G401 (cell line): Measurements from ENCODE around the gene SLC22A13. TPM values are rescaled to one million over a fixed set of nuclear protein-coding genes. Genes with fewer than 3 reads are reported as not detected.
"Not testable (repeated sequence)": the region's sequence is repeated elsewhere in the genome, so short reads cannot be mapped to it uniquely, and the experiment has no call there.

Experiments
- DNase-seq: peaks from one replicate; pipeline ENCODE4 v3.0.0-alpha.2; 2015; ENCODE audit warnings: low spot score
- in situ Hi-C: cut with HindIII; loops from 2 replicates; pipeline ENCODE4 v1.10.0; 2016; ENCODE audit warnings: low sequenced_read_pairs, mixed read lengths
- total RNA-seq: library from RNA; depleted of rRNA; stranded (reverse); fragments of >200 nt; shearing (Covaris generic); gene quantifications from 2 replicates; pipeline ENCODE4 v1.2.3, GENCODE V29; 2014; rRNA removed

Gene SLC22A13
- total RNA-seq, 1 experiment from 2014 or later = not detected

DNA sequence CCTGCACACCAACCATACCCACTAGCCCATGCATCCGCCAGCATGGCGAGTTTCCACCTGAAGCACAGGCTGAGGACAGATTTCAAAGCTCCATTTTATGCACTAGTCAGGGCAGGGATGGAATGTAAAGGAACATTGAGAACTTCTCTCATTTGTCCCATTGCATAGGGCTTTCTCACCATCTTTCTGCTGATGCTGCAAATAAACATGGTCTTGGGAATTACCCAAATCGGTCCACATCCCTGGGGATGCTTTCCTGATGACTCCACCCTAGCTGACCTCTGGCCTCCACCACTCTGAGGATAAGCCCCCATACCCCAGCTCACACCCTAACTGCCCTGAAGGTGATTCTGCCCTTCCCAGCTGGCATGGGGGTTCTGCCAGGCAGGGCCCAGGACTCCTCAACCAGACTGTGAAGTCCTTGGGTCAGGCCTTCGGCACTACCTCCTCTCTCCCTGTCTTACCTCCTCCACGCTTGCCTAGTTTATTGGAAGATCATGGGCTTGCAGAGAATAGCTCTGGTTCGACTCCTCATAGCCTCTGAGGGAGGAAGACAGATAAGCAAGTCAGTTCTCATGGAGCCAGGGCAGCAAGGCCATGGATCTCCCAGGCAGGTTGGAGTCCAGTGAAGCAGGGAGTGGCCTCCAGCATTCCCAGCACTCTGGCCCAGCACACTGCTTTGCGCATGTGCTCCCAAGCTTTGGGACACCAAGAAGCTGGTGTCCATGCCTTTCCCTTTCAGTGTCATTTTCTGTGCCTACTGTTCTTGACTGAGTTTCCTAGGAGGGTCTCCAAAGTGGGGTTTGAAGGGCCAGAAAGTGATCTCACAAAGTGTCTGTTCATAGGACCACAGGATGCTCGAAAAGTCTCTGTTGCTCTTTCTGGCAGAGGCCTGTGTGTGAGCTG lies 53.4 kb downstream of the SLC22A13 start:
- DNase-seq = no peak
- in situ Hi-C loops = no loop called here

DNA sequence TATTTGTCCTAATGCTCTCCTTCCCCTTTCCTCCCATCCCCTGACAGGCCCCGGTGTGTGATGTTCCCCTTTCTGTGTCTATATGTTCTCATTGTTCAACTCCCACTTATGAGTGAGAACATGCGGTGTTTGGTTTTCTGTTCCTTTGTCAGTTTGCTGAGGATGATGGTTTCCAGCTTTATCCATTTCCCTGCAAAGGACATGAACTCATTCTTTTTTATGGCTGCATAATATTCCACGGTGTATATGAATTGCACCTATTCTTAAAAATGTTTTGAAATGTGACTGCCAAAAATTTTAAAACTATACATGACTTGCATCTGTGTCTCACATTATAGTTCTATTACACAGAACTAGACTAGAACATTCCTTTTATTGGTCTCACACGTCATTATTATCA lies 55.0 kb downstream of the SLC22A13 start:
- in situ Hi-C loops, DNase-seq: not testable (repeated sequence)

DNA sequence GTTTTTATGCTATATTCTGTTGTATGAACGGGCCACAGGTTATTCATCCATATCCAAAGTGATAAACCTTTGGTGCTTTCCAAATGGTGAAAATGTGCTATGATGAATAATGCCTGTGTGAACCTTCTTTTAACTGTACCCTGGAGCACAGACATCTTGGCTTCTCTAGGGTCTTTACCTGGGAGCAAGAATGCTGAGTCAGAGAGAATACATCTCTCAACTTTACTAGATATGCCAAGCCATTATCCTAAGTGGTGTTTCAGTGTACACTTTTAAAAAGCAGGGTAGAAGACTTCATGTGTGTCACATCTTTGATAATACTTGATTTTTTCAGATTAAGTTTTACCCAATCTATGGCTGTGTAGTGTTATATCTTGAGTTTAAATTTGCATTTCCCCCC lies 57.4 kb downstream of the SLC22A13 start:
- in situ Hi-C loops = no loop called here
- no peak for DNase-seq

DNA sequence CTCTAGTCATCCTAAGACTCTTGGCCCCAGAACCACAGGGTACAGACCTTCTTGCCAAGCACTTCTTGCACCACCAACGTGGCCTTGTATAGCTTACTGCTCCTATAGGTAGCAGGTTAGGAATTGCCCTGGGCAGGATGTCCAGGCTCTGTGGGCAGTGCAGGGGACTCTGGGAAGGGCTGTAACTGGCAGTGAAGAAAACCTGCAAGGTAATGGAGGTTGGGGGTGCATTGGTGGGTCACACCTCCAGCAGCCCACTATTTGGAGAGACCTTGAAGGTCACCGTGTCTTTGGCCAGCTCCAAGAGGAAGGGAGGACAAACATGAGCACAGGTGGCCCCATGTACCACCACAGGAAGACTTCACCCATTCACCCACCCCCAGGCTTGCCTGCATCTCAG lies 59.6 kb downstream of the SLC22A13 start:
- no peak for DNase-seq
- in situ Hi-C loops = no loop called here

DNA sequence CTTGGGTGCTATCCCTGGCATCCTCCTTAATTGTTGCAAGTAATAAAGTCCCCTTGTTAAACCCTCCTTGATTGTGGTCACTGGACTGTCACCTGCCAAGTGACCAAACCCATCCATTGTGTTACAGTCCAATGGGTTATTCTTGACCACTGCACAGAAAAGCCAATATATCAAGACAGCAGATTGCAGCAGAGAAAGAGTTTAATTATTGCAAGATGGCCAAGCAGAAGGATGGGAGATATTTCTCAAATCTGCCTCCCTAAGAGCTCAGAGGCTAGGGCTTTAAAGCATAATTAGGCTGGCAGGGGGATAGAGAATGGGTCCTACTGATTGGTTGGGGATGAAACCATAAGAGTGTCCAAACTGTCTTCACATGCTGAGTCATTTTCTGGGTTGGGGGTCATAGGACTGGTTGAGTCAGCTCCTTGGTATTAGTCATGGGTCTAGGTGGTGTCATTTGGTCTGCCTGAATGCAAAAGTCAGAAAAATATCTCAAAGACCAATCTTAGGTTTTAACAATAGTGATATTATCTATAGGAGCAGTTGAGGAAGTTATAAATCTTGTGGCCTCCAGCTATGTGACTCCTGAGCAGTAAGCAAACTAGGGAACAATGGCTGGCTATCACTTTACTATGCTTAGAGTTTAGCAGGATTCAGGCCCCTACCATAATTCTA lies 61.9 kb downstream of the SLC22A13 start:
- DNase-seq = no peak
- in situ Hi-C loops = no loop called here

Other genes with a start within 250 kb of the SLC22A13 start
- 8.7 and 9.0 TPM in 2 replicates for gene PLCD1, start 236.2 kb upstream of the SLC22A13 start, total RNA-seq
- gene DLEC1, start 226.6 kb upstream of the SLC22A13 start, total RNA-seq = not detected in 2 replicates
- gene ACAA1, start 128.7 kb upstream of the SLC22A13 start, total RNA-seq = 52.7 and 58.6 TPM in 2 replicates
- 0.06 TPM in 1 of 2 replicates, not detected in the other for gene MYD88, start 127.2 kb upstream of the SLC22A13 start, total RNA-seq
- gene OXSR1, start 100.3 kb upstream of the SLC22A13 start, total RNA-seq = 24.5 and 28.9 TPM in 2 replicates
- not detected in 2 replicates for gene SLC22A14, start 16.5 kb downstream of the SLC22A13 start, total RNA-seq
- gene XYLB, start 81.0 kb downstream of the SLC22A13 start, total RNA-seq = 3.1 and 3.4 TPM in 2 replicates
- gene ACVR2B, start 188.1 kb downstream of the SLC22A13 start, total RNA-seq = 9.0 and 11.4 TPM in 2 replicates
- 16.6 and 18.2 TPM in 2 replicates for gene EXOG, start 230.5 kb downstream of the SLC22A13 start, total RNA-seq